OCI-LY7 (cell line): Measurements from ENCODE around the gene PCK1. TPM values are rescaled to one million over a fixed set of nuclear protein-coding genes. Genes with fewer than 3 reads are reported as not detected.
A peak's percentile ranks its signal among the peaks of the same experiment; 100 is the strongest.

Experiments used
- BruUV-seq: library from RNA; stranded (reverse); fragments of 400-500 nt; replicated peaks from 2 replicates; lab custom pipeline; 2021; lab: Mats Ljungman, UMichigan
- CTCF ChIA-PET: fragments of 300-600 bp; sonication (Branson Sonifier 250); formaldehyde crosslinking; loops from one replicate; lab custom pipeline; 2022; ENCODE audit warnings: antibody characterized with exemption; ENCODE audit not compliant: unreplicated experiment; lab: Charles Lee
- POLR2A ChIA-PET: fragments of 300-600 bp; sonication (Branson Sonifier 250); formaldehyde crosslinking; loops from one replicate; lab custom pipeline; 2022; ENCODE audit warnings: antibody characterized with exemption; lab: Charles Lee
- DNase-seq: peaks from one replicate; pipeline ENCODE4 v3.0.0-alpha.2; 2015; ENCODE audit warnings: low spot score
- H2AFZ ChIP-seq: fragments of 200-600 bp; sonication (generic), shearing (Covaris generic); 2 replicates; pipeline ENCODE4 v1.6.1; 2014; ENCODE audit warnings: mild to moderate bottlenecking, antibody characterized with exemption, low read length, moderate library complexity
- H3K27ac ChIP-seq: fragments of 200-600 bp; sonication (generic); 2 replicates; pipeline ENCODE4 v1.5.1; 2014; ENCODE audit warnings: mixed run types, low read depth, mild to moderate bottlenecking, moderate library complexity, low read length, inconsistent platforms; ENCODE audit not compliant: poor library complexity, severe bottlenecking
- H3K36me3 ChIP-seq: fragments of 200-600 bp; sonication (generic); 2 replicates; pipeline ENCODE4 v1.6.1; 2014; ENCODE audit warnings: mild to moderate bottlenecking, antibody characterized with exemption, low read length, moderate library complexity, mixed read lengths; ENCODE audit not compliant: insufficient read depth
- H3K4me1 ChIP-seq: fragments of 200-600 bp; sonication (generic); 2 replicates; pipeline ENCODE4 v1.5.1; 2014; ENCODE audit warnings: mild to moderate bottlenecking, low read length; ENCODE audit not compliant: insufficient read depth, poor library complexity, severe bottlenecking
- H3K4me2 ChIP-seq: fragments of 200-600 bp; sonication (generic); 2 replicates; pipeline ENCODE4 v1.6.1; 2014; ENCODE audit warnings: mild to moderate bottlenecking, low read length
- H3K4me3 ChIP-seq: fragments of 200-600 bp; sonication (generic); 2 replicates; pipeline ENCODE4 v1.5.1; 2014; ENCODE audit warnings: mild to moderate bottlenecking, low read depth, low read length; ENCODE audit not compliant: poor library complexity, severe bottlenecking
- H3K79me2 ChIP-seq: fragments of 200-600 bp; sonication (generic); 2 replicates; pipeline ENCODE4 v1.6.1; 2016; ENCODE audit warnings: low read depth, mild to moderate bottlenecking, low read length, moderate library complexity, mixed read lengths; ENCODE audit not compliant: insufficient read depth
- H3K9me2 ChIP-seq: fragments of 200-600 bp; sonication (generic); 2 replicates; pipeline ENCODE4 v1.6.1; 2016; ENCODE audit warnings: mild to moderate bottlenecking, low read length, mixed read lengths; ENCODE audit not compliant: insufficient read depth
- H3K9me3 ChIP-seq: fragments of 200-600 bp; sonication (generic); 2 replicates; pipeline ENCODE4 v1.6.1; 2014; ENCODE audit warnings: mild to moderate bottlenecking, mixed run types, low read length, mixed read lengths
- H4K20me1 ChIP-seq: fragments of 200-600 bp; sonication (generic); 2 replicates; pipeline ENCODE4 v1.6.1; 2014; ENCODE audit warnings: mild to moderate bottlenecking, antibody characterized with exemption, low read length, moderate library complexity, mixed read lengths; ENCODE audit not compliant: insufficient read depth
- CTCF ChIP-seq: fragments of 200-600 bp; sonication (generic); conservative IDR thresholded peaks from 2 replicates; pipeline ENCODE4 v1.5.1; 2014; ENCODE audit warnings: mild to moderate bottlenecking, antibody characterized with exemption, low read length, moderate library complexity, mixed read lengths
- EZH2phosphoT487 ChIP-seq: fragments of 200-600 bp; sonication (generic); IDR thresholded peaks from 2 replicates; pipeline ENCODE4 v1.6.1; 2018; ENCODE audit warnings: low read depth, borderline replicate concordance, mild to moderate bottlenecking, mixed run types, antibody characterized with exemption, low read length, moderate library complexity, mixed read lengths
- intact Hi-C: fragments of 100-400 bp; cut with micrococcal nuclease; formaldehyde crosslinking; loops from one replicate; pipeline ENCODE4 v1.10.0; 2022; ENCODE audit not compliant: unreplicated experiment
- total RNA-seq, 2 experiments: library from RNA; depleted of rRNA in 1 of 2; stranded (reverse); fragments of >200 nt in 1 of 2; shearing (Covaris generic) in 1 of 2; gene quantifications; 2 replicates each; pipeline ENCODE4 v1.2.3, GENCODE V29; 2014 to 2022

Gene PCK1
- total RNA-seq, 2 experiments from 2014 or later: 6.9 to 13.0 TPM

GRCh38 chr20:57525328-57526086 lies 35.4 kb upstream of the PCK1 start:
- ChIA-PET POLR2A (no interaction called here), CTCF (no interaction called here)
- Histone ChIP-seq H3K4me1 (peaks cover 6% of the 10 kb centered on the region), H4K20me1 (no peaks in the 10 kb centered on the region), H3K9me3 (no peaks in the 10 kb centered on the region), H3K9me2 (no peaks in the 10 kb centered on the region), H3K79me2 (no peaks in the 10 kb centered on the region), H3K4me2 (no peak overlapping the region), H3K36me3 (no peaks in the 10 kb centered on the region), H3K4me3 (no peak overlapping the region), H3K27ac (no peak overlapping the region), H2AFZ (no peak overlapping the region)
- no TSS peak for BruUV-seq
- DNase-seq: no peak
- intact Hi-C loops: no loop called here
- TF ChIP-seq EZH2phosphoT487: no peak
- no peak for TF ChIP-seq CTCF

- Histone ChIP-seq H3K79me2 (no peaks in the 10 kb centered on the region), H3K27ac (no peak overlapping the region), H3K9me2 (no peaks in the 10 kb centered on the region), H3K4me1 (peaks cover 3% of the 10 kb centered on the region), H3K9me3 (no peaks in the 10 kb centered on the region), H2AFZ (no peak overlapping the region), H3K36me3 (no peaks in the 10 kb centered on the region), H3K4me2 (no peak overlapping the region), H4K20me1 (no peaks in the 10 kb centered on the region), H3K4me3 (no peak overlapping the region)
- POLR2A ChIA-PET: no interaction called here
- intact Hi-C loops: no loop called here
- no TSS peak for BruUV-seq
- TF ChIP-seq EZH2phosphoT487 (no peak), CTCF (peak; percentile 77)
- CTCF ChIA-PET: no interaction called here
- peak; percentile 45 for DNase-seq
Observed at GRCh38 chr20:57526087-57526884, 34.6 kb upstream of the PCK1 start.
